Measurements from ENCODE around the gene PRIMA1.

The PRIMA1 gene

DNA sequence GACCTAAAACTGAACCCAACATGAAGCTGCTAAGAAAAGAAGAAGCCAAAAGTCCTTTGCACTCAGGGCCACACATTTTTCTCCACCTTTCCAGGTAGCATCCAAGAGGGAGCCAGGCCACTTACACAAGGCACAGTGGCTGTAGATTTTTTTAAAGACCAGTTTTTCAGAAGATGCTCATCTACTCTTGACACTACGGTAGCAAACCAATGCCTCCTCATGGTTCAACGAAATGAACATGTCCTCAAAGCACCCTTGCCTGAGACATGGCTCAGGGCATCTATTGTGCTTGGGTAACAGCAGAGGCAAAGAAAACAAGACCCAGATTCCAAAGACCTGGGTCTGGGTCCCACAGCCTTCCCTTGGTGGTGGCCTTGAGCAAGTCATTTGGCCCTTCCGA lies 22.3 kb downstream of the PRIMA1 start:
- Histone ChIP-seq H4K20me1 (no peaks in the 10 kb centered on the region), H3K36me3 (no peaks in the 10 kb centered on the region), H3K4me3 (no peak overlapping the region), H3K27me3 (no peaks in the 10 kb centered on the region), H3K27ac (no peak overlapping the region), H3K9me3 (no peaks in the 10 kb centered on the region), H3K4me2 (no peak overlapping the region), H3K9ac (no peak overlapping the region), H3K4me1 (peaks cover 6% of the 10 kb centered on the region; the same call in 1 of the 2 replicates)
- no peak for TF ChIP-seq Cebpa-rat (IDR thresholded peaks at IDR 0.05)

DNA sequence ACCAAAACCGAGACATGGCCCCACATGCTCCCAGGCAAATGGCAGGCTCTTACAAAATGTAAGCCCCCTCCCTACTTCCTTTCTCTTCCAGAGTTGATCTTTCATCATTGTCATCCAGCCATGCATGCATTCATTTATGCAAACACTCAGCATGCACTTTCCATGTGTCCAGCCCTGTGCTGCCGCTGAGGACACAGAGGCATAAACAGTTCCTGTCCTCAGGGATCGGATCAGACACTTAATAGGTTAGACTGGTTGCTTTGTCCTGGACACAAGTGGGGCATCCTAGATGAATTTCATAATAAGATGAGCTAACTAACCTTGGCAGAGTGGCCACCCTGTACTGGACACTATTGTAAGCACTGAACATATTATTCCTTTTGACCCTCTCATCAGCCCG lies 23.1 kb downstream of the PRIMA1 start:
- no peak overlapping the region for H3K4me3 ChIP-seq
- no peak overlapping the region for H3K9ac ChIP-seq
- no peaks in the 10 kb centered on the region for H3K27me3 ChIP-seq
- H4K20me1 ChIP-seq: no peaks in the 10 kb centered on the region
- no peak for TF ChIP-seq Cebpa-rat (IDR thresholded peaks at IDR 0.05)
- no peaks in the 10 kb centered on the region for H3K9me3 ChIP-seq
- no peaks in the 10 kb centered on the region for H3K36me3 ChIP-seq
- H3K4me2 ChIP-seq: no peak overlapping the region
- no peak overlapping the region for H3K27ac ChIP-seq
- peaks cover 14% of the 10 kb centered on the region for H3K4me1 ChIP-seq

DNA sequence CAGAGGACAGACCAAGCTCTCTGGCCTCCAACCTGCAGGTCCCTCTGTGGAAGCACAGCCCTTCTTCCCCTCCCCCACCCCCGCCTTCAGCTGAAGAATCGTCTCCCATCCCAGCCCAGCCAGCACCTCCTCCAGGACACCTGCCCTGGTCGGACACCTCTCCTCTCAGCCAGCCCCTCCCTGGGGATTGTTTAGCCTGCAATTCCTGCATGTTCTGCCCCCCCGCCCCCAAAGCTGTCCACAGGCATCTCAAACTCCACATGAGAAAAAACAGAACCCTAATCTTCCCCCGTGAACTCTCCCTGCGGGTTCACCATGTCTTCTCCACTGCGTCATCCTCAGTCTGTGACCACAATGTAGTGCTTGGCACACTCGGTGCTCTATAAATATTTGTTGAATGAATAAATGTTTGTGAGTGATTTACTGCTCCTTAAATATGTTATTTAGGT lies 24.1 kb downstream of the PRIMA1 start:
- Histone ChIP-seq H3K9ac (no peak overlapping the region), H4K20me1 (no peaks in the 10 kb centered on the region), H3K9me3 (no peaks in the 10 kb centered on the region), H3K27ac (no peak overlapping the region), H3K36me3 (no peaks in the 10 kb centered on the region), H3K4me3 (no peak overlapping the region), H3K4me1 (peaks cover 24% of the 10 kb centered on the region), H3K4me2 (no peak overlapping the region), H3K27me3 (no peaks in the 10 kb centered on the region)
- no peak for TF ChIP-seq Cebpa-rat (IDR thresholded peaks at IDR 0.05)

DNA sequence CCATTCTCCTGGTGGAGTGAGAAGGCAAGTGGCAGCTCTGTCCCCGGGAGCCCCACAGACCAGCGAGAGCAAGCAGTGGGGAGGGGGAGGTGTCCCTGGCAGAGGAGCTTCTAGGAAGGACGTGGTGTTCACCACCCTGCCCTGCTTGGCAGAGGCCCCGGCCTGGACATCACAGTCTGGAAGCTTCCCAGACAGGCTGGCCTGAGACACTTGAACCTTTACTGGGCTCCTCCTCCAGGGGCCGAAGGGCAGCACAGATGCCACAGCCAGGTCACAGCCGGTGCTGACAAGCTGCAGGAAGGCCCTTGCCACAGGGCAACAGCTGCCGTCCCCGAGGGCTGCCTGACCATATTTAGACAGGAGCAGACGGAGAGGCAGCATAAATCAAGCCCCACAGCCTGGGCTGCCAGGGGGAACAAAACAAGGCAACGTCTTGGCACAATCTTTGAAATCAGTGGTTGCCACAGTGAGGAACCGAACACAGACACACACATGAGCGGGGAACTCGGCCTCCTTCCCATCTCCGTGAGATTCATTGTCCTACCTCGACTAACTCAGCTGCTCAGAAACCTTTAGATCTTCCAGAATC lies 28.5 kb downstream of the PRIMA1 start:
- no peaks in the 10 kb centered on the region for H4K20me1 ChIP-seq
- H3K27me3 ChIP-seq: no peaks in the 10 kb centered on the region
- peak overlapping the region; percentile 83 for H3K4me2 ChIP-seq
- TF ChIP-seq Cebpa-rat (IDR thresholded peaks at IDR 0.05): no peak
- no peaks in the 10 kb centered on the region for H3K36me3 ChIP-seq
- peak overlapping the region; percentile 9; the same call in 1 of the 2 replicates for H3K9ac ChIP-seq
- no peaks in the 10 kb centered on the region for H3K9me3 ChIP-seq
- H3K4me1 ChIP-seq: peaks cover 39% of the 10 kb centered on the region
- H3K27ac ChIP-seq: peak overlapping the region; percentile 61
- H3K4me3 ChIP-seq: no peak overlapping the region

DNA sequence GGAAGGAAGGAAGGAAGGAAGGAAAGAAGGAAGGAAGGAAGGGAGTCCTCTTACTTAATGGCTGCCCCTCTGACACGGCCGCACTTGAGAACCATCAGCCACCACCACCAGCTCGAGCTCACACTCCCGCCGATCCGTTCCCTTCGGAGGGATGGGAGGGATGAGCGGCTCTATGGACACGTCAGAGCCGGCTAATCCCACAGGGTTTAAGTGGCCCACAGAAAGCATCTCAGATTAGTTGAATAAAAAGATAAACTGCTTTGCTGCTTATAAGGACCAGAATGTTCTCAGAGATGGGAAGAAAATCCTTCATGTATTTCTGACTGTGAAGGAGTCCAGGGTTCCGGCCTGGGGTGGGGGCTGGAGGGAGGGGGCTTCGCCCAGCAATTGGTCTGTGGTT lies 31.1 kb downstream of the PRIMA1 start:
- H3K27ac ChIP-seq: no peak overlapping the region
- no peak for TF ChIP-seq Cebpa-rat (IDR thresholded peaks at IDR 0.05)
- peak overlapping the region; percentile 28; the same call in 1 of the 2 replicates for H3K4me2 ChIP-seq
- peaks cover 41% of the 10 kb centered on the region for H3K4me1 ChIP-seq
- no peaks in the 10 kb centered on the region for H3K9me3 ChIP-seq
- H3K36me3 ChIP-seq: no peaks in the 10 kb centered on the region
- no peaks in the 10 kb centered on the region for H4K20me1 ChIP-seq
- no peaks in the 10 kb centered on the region for H3K27me3 ChIP-seq
- H3K4me3 ChIP-seq: no peak overlapping the region
- H3K9ac ChIP-seq: no peak overlapping the region

DNA sequence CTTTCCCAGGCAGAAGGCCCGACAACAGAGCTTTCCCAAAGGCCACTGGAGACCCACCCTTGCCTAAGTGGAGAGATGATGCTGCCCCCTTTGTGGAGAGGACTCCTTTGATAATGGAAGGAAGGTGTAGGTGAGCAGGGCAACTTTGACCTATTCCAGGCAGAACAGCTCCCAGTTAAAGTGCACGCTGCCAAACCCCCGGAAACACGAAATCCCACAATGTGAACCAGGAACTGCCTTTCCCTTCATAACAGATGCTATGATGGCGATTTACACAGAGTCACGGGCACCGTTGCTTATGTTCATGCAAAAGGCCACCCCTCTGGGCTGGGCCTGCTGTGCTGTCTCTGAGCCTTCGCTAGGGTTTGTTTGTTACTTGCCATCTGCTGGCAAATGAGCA lies 34.6 kb downstream of the PRIMA1 start:
- H3K36me3 ChIP-seq: no peaks in the 10 kb centered on the region
- no peaks in the 10 kb centered on the region for H3K9me3 ChIP-seq
- H3K4me3 ChIP-seq: no peak overlapping the region
- no peak overlapping the region for H3K27ac ChIP-seq
- H3K4me2 ChIP-seq: no peak overlapping the region
- H3K27me3 ChIP-seq: no peaks in the 10 kb centered on the region
- no peak for TF ChIP-seq Cebpa-rat (IDR thresholded peaks at IDR 0.05)
- H3K9ac ChIP-seq: no peak overlapping the region
- H4K20me1 ChIP-seq: no peaks in the 10 kb centered on the region
- H3K4me1 ChIP-seq: peaks cover 25% of the 10 kb centered on the region

DNA sequence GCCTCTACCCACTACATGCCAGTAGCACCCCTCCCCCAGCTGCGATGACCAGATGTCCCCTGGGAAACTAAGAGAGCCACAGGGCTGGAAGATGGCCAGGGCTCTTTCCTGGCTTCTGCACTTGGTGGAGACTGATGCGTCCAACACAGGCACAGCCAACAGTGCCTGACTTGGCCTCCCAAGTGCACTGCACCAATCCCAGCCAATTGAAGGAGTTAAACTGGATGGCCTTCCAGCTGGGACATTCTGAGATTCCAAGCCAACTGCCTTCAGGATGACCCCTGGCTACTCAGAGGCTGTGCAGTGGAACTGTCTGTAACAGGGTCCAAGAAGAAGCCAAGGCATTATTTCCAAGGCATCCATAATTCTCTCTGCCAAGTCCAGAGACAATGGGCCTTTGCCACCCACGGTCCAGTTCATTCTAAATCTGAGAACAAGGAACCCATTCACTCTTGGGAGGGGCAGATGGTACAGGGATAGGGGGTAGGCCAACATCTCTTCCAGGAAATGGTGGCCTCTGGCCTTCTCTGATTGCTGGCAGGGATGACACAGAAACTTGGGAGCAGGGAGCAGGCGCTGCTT lies 35.2 kb downstream of the PRIMA1 start:
- Histone ChIP-seq H4K20me1 (no peaks in the 10 kb centered on the region), H3K9me3 (no peaks in the 10 kb centered on the region), H3K9ac (no peak overlapping the region), H3K4me1 (peaks cover 25% of the 10 kb centered on the region), H3K27ac (no peak overlapping the region), H3K4me2 (peak overlapping the region; percentile 43; the same call in 1 of the 2 replicates), H3K4me3 (no peak overlapping the region), H3K27me3 (no peaks in the 10 kb centered on the region), H3K36me3 (no peaks in the 10 kb centered on the region)
- no peak for TF ChIP-seq Cebpa-rat (IDR thresholded peaks at IDR 0.05)

DNA sequence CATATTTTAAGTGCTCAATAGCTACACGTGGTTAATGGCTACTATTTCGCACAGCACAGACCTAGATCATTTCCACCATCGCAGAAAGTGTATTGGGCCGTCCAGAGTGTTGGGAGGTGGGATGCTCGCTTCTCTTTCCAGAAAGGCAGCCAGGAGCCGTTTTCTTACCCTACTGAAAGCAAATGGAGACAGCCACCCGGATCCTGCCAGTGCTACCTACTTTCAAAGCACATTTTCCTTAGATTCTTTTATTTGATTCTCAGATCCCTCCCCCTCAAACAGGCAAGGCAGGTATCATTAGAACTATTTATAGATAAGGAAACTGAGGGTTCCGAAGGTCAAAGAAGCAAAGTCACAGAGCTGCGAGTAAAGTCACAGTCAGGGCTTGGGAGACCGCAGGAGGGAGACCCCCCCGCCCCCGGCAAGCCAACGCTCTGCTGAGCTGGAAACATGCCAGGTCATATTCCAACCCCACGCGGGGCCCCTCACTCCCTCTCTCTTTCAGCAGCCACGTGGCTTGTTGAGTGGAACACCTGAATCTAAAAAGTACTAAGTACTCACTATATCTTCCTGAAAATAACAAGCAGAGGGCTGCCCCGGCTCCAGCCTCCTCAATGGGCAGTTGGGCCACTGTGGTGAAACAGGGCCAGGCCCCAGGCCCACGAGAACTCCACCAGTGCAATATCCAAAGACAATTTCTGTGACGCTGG lies 36.2 kb downstream of the PRIMA1 start:
- TF ChIP-seq Cebpa-rat (IDR thresholded peaks at IDR 0.05): no peak
- Histone ChIP-seq H3K27me3 (no peaks in the 10 kb centered on the region), H3K4me1 (peaks cover 18% of the 10 kb centered on the region), H4K20me1 (no peaks in the 10 kb centered on the region), H3K9ac (no peak overlapping the region), H3K9me3 (no peaks in the 10 kb centered on the region), H3K4me2 (peak overlapping the region; percentile 43), H3K27ac (no peak overlapping the region), H3K36me3 (no peaks in the 10 kb centered on the region), H3K4me3 (no peak overlapping the region)

DNA sequence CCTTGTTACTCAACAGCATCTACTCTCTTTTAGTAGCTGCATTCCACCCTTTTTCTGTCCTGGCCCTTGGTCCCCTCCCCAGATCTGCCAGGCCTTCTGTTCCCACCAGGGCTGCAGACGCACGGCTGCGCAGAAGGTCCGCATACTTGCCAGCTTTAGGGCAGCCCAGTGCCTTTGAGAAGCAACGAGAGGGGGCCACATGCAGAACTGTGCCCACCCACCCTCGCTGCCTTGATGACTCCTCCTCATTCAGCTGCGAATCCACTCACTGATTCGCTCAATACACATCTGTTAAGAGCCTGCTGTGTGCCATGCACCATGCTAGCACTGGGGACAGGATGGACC lies 39.2 kb downstream of the PRIMA1 start:
- Histone ChIP-seq H3K36me3 (no peaks in the 10 kb centered on the region), H3K4me2 (no peak overlapping the region), H3K27ac (no peak overlapping the region), H3K4me1 (peaks cover 13% of the 10 kb centered on the region), H3K27me3 (no peaks in the 10 kb centered on the region), H4K20me1 (no peaks in the 10 kb centered on the region), H3K9me3 (no peaks in the 10 kb centered on the region), H3K4me3 (no peak overlapping the region), H3K9ac (no peak overlapping the region)
- TF ChIP-seq Cebpa-rat (IDR thresholded peaks at IDR 0.05): no peak
